Caco-2 (cell line): Measurements from ENCODE around the gene METTL24. TPM values are rescaled to one million over a fixed set of nuclear protein-coding genes. Genes with fewer than 3 reads are reported as not detected.
"Not testable (repeated sequence)": the region's sequence is repeated elsewhere in the genome, so short reads cannot be mapped to it uniquely, and the experiment has no call there.

ENCODE experiments used
- BruUV-seq: library from RNA; stranded (reverse); fragments of 400-500 nt; replicated peaks from 2 replicates; lab custom pipeline; 2021; lab: Mats Ljungman, UMichigan
- CTCF ChIA-PET: fragments of 300-600 bp; sonication (Branson Sonifier 250); formaldehyde crosslinking; loops from one replicate; lab custom pipeline; 2022; ENCODE audit warnings: antibody characterized with exemption; lab: Charles Lee
- POLR2A ChIA-PET: fragments of 300-600 bp; sonication (Branson Sonifier 250); formaldehyde crosslinking; loops from one replicate; lab custom pipeline; 2022; ENCODE audit warnings: antibody characterized with exemption; lab: Charles Lee
- DNase-seq, 2 experiments: peaks; one replicate each; pipeline versions ENCODE4 v3.0.0 to v3.0.0-alpha.2; 2020 to 2022
- H3K27me3 ChIP-seq: replicated peaks from 2 replicates; pipeline ENCODE4 v1.6.0; 2011; ENCODE audit warnings: low read length; ENCODE audit not compliant: control insufficient read depth, insufficient read depth
- H3K36me3 ChIP-seq: 2 replicates; pipeline ENCODE4 v1.5.1; 2011; ENCODE audit warnings: low read length; ENCODE audit not compliant: control insufficient read depth, insufficient read depth
- H3K4me1 ChIP-seq: fragments of 250-450 bp; sonication (Bioruptor Pico); 2 replicates; pipeline ENCODE4 v1.5.1; 2020; ENCODE audit warnings: mild to moderate bottlenecking
- H3K4me3 ChIP-seq: 2 replicates; pipeline ENCODE4 v1.5.1; 2011; ENCODE audit warnings: low read depth, mild to moderate bottlenecking, control low read depth, low read length
- H3K9me3 ChIP-seq: fragments of 250-450 bp; sonication (Bioruptor Pico); 2 replicates; pipeline ENCODE4 v1.5.1; 2020; ENCODE audit warnings: mild to moderate bottlenecking, moderate library complexity
- H3K27ac Mint-ChIP-seq: one replicate; pipeline ENCODE4 v1.8.0; 2022; ENCODE audit warnings: mixed read lengths; ENCODE audit not compliant: unreplicated experiment
- H3K27me3 Mint-ChIP-seq: one replicate; pipeline ENCODE4 v1.8.0; 2022; ENCODE audit warnings: mixed read lengths; ENCODE audit not compliant: insufficient read depth, unreplicated experiment
- H3K36me3 Mint-ChIP-seq: one replicate; pipeline ENCODE4 v1.8.0; 2022; ENCODE audit warnings: mild to moderate bottlenecking, mixed read lengths; ENCODE audit not compliant: insufficient read depth, unreplicated experiment
- H3K4me1 Mint-ChIP-seq: one replicate; pipeline ENCODE4 v1.8.0; 2022; ENCODE audit warnings: low read depth, mixed read lengths; ENCODE audit not compliant: unreplicated experiment
- H3K4me3 Mint-ChIP-seq: one replicate; pipeline ENCODE4 v1.8.0; 2022; ENCODE audit warnings: mild to moderate bottlenecking, moderate library complexity, mixed read lengths; ENCODE audit not compliant: unreplicated experiment
- H3K9me3 Mint-ChIP-seq: one replicate; pipeline ENCODE4 v1.8.0; 2022; ENCODE audit warnings: mixed read lengths; ENCODE audit not compliant: unreplicated experiment
- intact Hi-C: fragments of 100-400 bp; cut with micrococcal nuclease; formaldehyde crosslinking; loops from one replicate; pipeline ENCODE4 v1.10.0; 2022; ENCODE audit not compliant: unreplicated experiment
- total RNA-seq: library from RNA; stranded (reverse); gene quantifications from 2 replicates; pipeline ENCODE4 v1.2.3, GENCODE V29; 2022
- TF ChIP-seq, protein P1 (sequence below), 2 experiments: fragments of 200-600 bp in 1 of 2; IDR thresholded peaks; 1 replicate in 1 of 2; 2 replicates in 1 of 2; pipeline versions ENCODE4 v1.5.1 to v1.8.0; 2011 to 2022; ENCODE audit warnings: antibody characterized with exemption in 1 of 2, control low read depth in 1 of 2, inconsistent platforms in 1 of 2, low read depth in 1 of 2, low read length in 1 of 2, mild to moderate bottlenecking in 1 of 2, moderate library complexity in 1 of 2; ENCODE audit not compliant: insufficient read depth in 1 of 2, severe bottlenecking in 1 of 2, unreplicated experiment in 1 of 2

METTL24 gene
- total RNA-seq, 1 experiment from 2014 or later: not detected

DNA sequence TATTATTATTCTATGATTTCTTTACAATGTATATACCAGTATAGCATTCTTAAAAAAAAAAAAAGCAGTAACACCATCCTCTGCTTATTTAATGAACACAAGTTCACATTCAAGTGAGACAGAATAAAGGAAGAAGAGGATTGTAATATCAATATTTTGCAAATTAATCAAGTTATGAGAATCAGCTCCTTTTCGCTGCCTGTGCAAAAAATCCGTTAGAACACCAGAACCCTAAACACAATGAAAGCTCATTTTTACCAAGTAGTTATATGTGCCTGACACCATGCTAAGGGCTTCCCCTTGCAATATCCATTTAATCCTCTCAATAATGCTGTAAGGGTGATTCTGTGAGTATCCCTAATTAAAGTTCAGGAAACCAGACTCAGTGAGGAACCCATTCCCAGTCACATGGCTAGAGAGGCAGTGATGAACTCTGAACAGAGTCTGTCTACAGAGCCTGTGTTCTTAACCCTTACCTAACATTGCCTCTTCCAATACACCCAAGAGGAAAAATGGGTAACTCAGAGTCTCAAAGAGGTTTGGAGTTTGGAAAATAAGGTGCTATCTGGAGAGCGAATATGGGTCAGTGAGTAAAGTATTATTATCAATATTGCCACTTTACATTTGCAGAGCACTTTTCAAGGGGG lies 111.1 kb downstream of the METTL24 start:
- Mint-ChIP-seq H3K9me3 (no peaks in the 10 kb centered on the region), H3K27me3 (peaks cover 3% of the 10 kb centered on the region), H3K36me3 (no peaks in the 10 kb centered on the region), H3K27ac (no peak overlapping the region), H3K4me3 (no peak overlapping the region), H3K4me1 (no peaks in the 10 kb centered on the region)
- no peaks in the 10 kb centered on the region for H3K36me3 ChIP-seq
- intact Hi-C loops: no loop called here
- POLR2A ChIA-PET: no interaction called here
- no peak overlapping the region for H3K4me3 ChIP-seq
- TF ChIP-seq, protein P1, sequence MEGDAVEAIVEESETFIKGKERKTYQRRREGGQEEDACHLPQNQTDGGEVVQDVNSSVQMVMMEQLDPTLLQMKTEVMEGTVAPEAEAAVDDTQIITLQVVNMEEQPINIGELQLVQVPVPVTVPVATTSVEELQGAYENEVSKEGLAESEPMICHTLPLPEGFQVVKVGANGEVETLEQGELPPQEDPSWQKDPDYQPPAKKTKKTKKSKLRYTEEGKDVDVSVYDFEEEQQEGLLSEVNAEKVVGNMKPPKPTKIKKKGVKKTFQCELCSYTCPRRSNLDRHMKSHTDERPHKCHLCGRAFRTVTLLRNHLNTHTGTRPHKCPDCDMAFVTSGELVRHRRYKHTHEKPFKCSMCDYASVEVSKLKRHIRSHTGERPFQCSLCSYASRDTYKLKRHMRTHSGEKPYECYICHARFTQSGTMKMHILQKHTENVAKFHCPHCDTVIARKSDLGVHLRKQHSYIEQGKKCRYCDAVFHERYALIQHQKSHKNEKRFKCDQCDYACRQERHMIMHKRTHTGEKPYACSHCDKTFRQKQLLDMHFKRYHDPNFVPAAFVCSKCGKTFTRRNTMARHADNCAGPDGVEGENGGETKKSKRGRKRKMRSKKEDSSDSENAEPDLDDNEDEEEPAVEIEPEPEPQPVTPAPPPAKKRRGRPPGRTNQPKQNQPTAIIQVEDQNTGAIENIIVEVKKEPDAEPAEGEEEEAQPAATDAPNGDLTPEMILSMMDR (IDR thresholded peaks at IDR 0.05; ENCODE audit: insufficient read depth in 1 of 2, low read depth in 1 of 2, low read length in 1 of 2, severe bottlenecking in 1 of 2, unreplicated experiment in 1 of 2): no peak
- CTCF ChIA-PET: interaction anchor here (1.0 kb wide), 1 partner anchor 95 kb away, joined by 3 read pairs; no protein-coding TSS in a partner anchor
- no peaks in the 10 kb centered on the region for H3K9me3 ChIP-seq
- no peak for DNase-seq
- no peaks in the 10 kb centered on the region for H3K27me3 ChIP-seq
- no TSS peak for BruUV-seq
- H3K4me1 ChIP-seq: no peaks in the 10 kb centered on the region

DNA sequence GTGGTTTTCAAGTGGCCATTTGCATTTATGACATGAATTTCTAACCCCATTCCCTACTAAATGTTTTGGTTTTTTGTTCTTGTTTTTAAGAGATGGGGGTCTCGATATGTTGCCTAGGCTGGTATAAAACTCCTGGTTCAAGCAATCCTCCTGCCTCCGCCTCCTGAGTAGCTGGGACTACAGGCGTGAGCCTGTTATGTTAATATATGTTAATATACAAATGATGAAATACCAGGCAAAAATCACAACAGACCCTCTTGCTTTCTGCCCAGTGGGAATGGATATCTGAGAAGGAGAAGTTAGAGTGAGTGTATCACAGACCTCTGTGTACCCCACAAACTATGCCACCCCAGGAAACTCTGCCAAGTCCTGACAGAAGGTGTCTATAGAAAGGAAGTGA lies 111.8 kb downstream of the METTL24 start:
- no peak overlapping the region for H3K4me3 ChIP-seq
- H3K27me3 ChIP-seq: no peaks in the 10 kb centered on the region
- TF ChIP-seq, protein P1 (IDR thresholded peaks at IDR 0.05; ENCODE audit: insufficient read depth in 1 of 2, low read depth in 1 of 2, low read length in 1 of 2, severe bottlenecking in 1 of 2, unreplicated experiment in 1 of 2): no peak
- Mint-ChIP-seq H3K36me3 (no peaks in the 10 kb centered on the region), H3K27me3 (peaks cover 3% of the 10 kb centered on the region), H3K4me1 (no peaks in the 10 kb centered on the region), H3K27ac (no peak overlapping the region), H3K4me3 (no peak overlapping the region), H3K9me3 (no peaks in the 10 kb centered on the region)
- H3K4me1 ChIP-seq: no peaks in the 10 kb centered on the region
- no TSS peak for BruUV-seq
- no peaks in the 10 kb centered on the region for H3K36me3 ChIP-seq
- CTCF ChIA-PET: interaction anchor here (1.0 kb wide), 1 partner anchor 95 kb away, joined by 3 read pairs; no protein-coding TSS in a partner anchor
- DNase-seq: no peak
- no peaks in the 10 kb centered on the region for H3K9me3 ChIP-seq
- POLR2A ChIA-PET: no interaction called here
- intact Hi-C loops: no loop called here

DNA sequence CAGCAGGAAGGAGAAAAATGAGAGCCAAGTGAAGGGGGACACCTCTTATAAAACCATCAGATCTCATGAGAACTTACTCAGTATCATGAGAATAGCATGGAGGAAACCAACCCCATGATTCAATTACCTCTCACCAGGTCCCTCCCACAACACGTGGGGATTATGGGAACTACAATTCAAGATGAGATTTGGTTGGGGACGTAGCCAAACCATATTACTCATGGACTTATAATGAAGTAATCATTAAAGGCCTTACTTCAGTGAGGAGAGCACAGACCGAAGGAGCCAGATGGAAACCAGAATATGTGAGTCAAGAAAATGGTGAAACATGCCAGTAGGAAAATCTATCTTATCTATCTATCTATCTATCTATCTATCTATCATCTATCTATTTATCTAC lies 113.5 kb downstream of the METTL24 start:
- H3K27me3 Mint-ChIP-seq, H3K4me3 Mint-ChIP-seq, intact Hi-C loops, POLR2A ChIA-PET, H3K4me3 ChIP-seq, H3K9me3 Mint-ChIP-seq, H3K4me1 ChIP-seq, DNase-seq, H3K9me3 ChIP-seq, H3K27ac Mint-ChIP-seq, H3K4me1 Mint-ChIP-seq, H3K36me3 ChIP-seq, H3K36me3 Mint-ChIP-seq, BruUV-seq, H3K27me3 ChIP-seq, CTCF ChIA-PET: not testable (repeated sequence)
